NCI-H748 treated with DMSO at 0.1 percent for 48 hours (cell line): ENCODE measurements around the gene TBC1D2.
"Not testable (repeated sequence)": the region's sequence is repeated elsewhere in the genome, so short reads cannot be mapped to it uniquely, and the experiment has no call there.

Source experiments
- DNase-seq: peaks from one replicate; lab custom pipeline; 2025; lab: John Stamatoyannopoulos, UW

TBC1D2 gene

DNA sequence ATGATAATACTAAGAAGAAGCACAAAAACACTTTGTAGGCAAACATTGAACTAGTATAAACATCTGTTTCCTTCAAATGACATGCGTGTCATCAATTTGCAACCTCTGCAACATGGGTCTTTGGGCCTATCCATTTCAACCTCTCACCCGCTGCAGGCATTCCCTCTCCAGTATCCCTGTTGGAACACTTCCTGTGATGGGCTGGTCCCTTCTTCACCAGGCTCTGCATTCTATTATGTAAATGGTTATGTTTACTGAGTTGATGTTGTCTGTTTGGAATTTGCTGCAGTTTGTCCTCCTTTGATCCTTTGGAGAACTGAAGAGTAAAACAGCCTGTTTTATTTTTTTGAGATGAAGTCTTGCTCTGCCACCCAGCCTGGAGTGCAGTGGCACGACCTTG lies 16.6 kb upstream of the TBC1D2 start:
- no peak for DNase-seq

DNA sequence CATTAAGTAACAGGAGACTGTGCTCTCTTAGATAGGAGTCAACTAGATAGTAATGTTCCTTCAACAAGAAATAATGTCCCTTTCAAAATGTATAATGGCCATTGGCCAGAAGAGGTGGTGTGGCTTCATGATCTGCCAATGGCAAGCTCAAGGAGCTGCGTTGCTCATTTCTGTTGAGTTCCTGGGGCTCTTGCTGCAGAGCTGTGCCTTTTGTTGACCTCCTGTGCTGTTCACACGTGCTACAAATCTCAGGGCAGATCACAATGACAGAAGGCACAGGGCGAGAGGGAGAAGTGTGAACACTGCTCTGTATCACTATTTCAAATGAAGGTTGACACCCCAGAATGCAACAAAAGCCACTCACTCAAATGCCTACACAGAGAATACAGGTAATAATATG lies 16.0 kb upstream of the TBC1D2 start:
- DNase-seq: no peak

DNA sequence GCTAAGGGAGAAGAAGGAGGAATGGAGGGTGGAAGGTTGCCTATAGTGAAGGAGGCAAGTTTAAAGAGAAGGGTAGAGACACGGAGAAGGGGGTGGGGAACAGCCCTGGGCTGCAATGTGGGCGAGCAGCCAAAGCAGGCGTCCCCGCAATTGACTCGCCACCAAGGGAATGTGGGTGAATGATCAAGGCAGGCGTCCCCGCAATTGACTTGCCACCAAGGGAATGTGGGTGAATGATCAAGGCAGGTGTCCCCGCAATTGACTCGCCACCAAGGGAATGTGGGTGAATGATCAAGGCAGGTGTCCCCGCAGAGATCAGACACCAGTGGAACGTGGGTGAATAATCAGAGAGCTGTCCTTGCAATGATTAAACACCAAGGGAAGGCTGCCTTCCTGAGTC lies 14.8 kb upstream of the TBC1D2 start:
- not testable (repeated sequence) for DNase-seq

DNA sequence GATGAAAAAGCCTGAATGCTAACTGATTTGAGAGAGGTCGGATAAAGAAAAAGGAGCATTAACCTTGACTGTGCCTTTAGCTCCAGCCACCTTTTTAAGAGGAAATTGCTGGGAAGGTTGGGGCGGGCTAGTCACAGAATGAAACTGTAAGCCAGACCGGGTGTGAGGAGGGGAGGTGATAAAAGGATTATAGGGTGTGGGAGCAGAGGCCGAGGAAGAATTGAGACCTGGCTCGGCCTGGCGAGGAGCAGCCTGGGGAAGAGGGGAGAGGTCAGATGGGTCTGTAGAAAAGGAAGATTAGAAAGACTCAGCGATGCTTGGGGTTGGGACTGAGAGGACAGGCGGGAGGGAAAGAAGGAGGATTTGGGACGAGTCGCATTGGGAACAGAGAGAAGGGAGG lies 14.2 kb upstream of the TBC1D2 start:
- DNase-seq: not testable (repeated sequence)

DNA sequence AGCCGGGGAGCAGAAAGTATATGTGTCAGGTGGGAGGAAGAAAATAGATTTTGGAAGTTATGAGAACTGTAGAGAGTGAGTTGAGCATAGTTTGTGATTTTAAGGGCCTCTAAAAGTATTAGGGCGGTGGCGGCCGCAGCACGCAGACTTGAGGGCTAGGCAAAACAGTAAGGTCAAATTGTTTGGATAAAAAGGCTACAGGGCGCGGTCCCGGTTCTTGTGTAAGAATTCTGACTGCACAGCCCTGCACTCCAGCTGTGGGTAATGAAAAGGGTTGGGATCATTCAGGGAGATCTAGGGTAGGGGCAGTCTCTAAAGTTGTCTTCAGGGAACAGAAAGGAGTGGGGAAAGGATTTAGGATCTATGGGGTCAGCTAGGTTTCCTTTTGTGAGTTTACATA lies 12.1 kb upstream of the TBC1D2 start:
- DNase-seq: not testable (repeated sequence)

DNA sequence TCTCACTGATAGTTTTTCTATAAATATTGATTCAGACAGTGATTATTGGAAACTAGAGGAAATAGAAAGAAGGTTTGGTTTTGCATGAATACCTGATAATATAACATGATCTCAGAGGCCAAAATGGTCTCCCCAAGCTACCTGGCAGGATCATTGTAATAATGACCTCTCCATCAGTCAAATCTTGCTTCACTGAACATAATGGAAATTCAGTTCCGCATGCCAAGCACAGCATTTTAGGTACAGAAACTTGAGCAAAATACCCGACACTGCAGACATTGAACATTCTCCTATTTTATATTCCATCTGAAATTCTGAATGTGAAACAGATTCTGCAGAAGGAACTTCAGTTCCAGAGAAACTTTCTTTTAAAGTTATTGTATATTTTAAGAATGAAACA lies 9.1 kb upstream of the TBC1D2 start:
- DNase-seq: no peak

DNA sequence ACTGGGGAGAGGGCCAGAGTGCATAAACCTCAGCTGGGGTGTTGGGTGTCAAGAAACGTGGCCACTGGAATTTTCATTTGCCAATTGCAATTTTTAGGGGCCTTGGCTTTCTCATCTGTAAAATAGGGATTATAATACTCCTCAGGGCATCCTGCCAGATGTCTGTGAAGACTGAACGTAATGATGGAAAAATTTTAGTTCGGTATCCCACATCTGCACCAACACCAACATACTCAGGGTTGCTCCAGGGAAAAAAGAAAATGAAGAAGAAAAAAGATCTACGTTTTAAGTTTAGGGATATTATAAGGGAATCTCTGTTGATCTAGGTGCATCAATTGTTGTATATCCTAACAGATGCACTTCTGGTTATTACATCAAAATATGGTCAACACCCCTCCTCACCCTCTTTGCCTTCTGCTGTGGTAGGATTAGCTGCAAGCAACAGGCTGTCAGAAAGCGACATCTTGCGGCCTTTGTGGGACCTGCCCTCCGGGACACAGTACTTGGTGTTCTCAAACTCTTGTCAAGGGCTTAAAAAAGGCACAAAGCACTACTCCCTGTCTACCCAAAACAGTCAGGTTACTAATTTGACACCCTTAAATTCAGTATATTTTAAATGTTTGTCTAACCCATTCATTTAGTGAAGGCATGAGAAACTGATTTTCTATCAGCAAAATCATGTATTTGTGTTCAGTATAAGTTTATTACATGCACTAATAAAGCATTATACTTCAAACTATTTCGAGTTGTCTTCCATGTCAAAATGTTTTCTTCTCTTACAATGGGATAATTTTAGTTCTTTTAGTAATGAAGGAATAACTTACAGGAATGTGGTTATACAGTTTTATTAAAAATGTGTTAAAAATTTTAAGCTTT lies 8.3 kb upstream of the TBC1D2 start:
- peak; percentile 68 for DNase-seq

DNA sequence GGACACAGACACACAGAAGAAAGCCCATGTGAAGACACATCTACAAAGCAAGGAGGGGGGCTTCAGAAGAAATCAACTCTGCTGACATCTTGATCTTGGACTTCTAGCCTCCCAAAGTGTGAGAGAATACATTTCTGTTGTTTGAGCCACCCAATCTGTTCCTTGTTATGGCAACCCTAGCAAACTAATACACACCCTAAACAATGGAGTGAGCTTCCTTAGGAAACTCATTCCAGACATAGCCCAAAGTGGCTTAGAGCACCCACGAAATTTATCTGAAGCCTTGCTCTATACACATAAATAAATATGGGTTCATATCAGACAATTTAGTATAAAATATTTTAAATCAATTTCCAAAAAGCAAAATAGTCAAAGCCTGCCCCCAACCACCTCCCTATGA lies 7.6 kb upstream of the TBC1D2 start:
- no peak for DNase-seq

DNA sequence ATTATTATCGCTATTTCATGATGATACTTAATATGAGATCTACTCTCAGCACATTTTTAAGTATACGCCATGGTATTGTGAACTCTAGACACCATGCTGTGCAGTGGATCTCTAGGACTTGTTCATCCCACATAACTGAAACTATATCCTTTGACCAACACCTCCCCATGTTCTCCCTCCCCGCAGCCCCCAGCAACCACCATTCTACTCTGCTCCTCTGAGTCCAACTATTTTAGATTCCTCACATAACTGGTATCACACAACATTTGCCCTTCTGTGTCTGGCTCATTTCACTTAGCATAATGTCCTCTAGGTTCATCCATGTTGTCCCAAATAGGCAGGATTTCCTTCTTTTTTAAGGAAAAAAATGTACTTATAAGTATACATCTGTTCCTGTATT lies 6.6 kb upstream of the TBC1D2 start:
- no peak for DNase-seq

DNA sequence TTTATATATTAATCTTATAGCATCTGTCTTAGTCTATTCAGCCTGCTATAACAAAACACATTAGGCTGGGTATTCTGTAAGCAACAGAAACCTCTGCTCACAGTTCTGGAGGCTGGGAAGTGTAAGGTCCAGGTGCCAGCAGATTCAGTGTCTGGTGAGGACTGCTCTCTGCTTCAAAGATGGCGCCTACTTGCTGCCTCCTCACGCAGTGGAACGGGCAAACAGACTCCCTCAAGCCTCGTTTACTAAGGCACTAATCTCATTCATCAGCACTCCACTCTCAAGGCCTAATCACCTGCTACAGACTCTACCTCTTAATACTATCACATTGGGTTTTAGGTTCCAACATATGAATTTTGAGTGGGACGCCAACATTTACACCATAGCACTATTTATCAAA lies 5.2 kb upstream of the TBC1D2 start:
- DNase-seq: no peak

DNA sequence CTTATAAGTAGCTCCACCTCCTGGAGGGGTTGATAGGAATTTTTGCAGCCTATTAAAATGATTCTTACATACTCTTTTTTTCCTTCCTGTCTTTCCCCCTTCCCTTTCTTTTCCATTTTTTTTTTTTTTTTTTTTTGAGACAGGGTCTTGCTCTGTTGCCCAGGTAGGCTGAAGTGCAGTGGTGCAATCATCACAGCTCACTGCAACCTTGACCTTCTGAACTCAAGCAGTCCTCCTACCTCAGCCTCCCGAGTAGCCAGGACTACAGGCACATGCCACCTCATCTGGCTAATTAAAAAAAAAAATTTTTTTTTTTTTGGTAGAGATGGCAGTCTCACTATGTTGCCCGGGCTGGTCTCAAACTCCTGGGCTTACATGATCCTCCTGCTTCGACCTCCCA lies 4.3 kb upstream of the TBC1D2 start:
- no peak for DNase-seq

DNA sequence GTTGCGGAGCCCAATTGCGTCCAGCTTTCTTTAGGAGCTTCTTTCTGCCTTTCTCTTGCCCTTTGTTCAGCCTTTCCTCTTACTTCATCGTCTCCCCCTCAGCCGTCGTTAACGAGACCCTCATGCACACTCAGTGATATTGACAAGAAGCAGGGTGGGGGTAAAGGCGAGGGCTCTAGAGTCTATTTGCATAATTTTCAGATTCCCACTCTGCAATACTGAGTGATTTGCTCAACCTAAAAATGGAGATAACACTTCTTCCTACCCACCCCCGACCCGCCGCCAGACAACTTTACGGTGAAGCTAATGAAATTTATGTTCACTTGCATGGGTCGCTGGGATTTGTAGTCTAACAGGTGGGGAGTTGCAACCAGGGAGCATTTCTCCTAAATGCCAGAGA lies 1.3 kb upstream of the TBC1D2 start:
- DNase-seq: no peak

DNA sequence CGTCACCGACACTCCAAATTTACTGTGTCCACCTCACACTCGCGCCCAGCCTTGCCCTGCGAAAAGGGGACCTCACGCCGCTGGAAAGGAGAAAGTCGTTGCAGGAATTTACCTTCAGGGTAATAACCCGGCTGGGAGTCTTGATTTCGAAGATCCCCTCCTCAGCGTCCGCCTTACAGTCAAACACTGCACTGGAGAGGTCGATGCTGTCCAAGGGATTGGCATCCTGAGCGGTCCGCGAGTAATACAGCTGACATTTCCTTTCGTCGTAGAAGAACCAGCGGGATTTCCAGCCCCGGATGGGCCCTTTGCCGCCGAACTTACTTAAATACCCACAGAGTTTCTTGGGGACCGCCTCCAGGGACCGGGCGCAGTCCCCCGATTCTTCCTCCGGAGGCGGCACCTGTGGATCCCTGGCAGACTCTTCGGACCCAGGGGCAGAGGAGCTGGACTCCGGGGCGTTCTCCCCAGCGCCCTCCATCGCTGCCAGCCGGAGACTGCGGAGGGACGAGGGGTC lies 330 bp downstream of the TBC1D2 start:
- no peak for DNase-seq

DNA sequence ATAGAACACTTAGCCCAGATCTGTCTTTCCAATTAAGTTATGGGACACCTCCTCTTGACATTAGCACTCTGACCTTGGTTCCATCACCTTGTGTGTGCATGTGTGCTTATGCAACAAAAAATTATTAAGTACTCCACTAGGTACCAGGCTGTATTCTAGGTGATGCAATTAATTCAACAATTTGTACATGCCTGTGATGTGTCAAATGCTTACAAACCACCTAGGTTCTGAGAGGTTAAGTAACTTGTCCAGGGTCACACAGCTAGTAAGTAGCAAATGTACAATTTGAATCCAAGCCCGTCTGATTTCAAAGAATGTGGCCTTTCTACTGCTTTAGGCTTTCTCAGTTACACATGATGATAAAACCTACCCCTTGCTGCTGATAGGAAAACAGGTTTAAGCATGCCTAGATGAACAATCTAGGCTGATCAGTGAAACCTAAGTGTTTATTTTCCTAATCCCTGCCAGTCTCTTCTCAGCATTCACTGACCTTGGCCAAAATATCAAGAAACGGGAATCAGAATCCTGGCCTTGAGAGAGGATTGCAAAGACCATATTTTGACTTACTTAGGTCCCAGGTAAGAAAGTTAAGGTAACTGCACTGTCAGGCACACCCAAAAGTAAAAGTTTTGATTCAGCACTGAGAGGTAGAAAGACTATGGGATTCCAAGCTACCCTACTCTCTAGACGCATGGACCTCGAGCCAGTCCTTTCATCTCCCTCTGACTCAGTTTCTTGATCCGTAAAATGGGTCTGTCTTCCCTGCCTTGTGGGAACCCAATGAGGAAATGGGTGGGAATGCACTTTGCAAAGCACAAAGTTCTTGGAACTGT lies 1.0 kb downstream of the TBC1D2 start:
- no peak for DNase-seq

DNA sequence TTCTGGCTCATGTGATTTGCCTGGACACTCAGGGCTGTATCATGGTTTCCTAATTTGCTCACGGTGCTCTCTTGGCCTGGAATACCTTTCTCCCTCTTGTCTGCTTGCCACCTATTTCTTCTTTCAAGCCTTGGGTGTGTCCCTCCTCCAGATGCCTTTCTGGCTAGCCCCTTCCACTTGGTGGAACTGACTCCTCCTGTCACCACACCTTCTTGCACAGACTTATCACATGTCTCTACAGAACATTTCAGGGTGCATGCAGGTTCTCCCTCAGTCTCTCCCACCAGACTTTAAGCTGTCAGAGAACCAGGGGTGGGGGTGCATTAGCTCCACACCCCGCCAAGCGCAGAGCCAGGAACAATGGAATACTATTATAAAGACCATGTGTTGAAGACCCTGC lies 1.9 kb downstream of the TBC1D2 start:
- no peak for DNase-seq

DNA sequence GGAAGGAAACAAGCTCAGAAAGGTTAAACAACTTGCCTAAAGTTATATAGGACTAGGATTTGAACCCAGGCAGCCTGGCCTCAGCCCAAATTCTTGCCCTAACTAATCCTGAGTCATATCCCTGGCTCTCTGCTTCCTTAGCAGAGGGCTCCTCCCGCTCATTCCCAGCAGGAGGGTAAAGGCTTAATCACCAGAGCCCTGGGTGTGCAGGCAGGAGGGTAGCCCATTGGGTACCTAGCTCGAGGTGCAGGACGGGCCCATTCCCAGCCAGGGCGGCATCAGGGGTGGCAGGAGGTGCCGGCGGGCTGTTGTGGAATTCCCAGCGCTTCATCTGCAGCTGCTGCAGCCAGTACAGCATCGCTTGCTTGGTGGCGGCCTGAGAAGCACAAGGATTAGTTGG lies 3.9 kb downstream of the TBC1D2 start:
- no peak for DNase-seq

DNA sequence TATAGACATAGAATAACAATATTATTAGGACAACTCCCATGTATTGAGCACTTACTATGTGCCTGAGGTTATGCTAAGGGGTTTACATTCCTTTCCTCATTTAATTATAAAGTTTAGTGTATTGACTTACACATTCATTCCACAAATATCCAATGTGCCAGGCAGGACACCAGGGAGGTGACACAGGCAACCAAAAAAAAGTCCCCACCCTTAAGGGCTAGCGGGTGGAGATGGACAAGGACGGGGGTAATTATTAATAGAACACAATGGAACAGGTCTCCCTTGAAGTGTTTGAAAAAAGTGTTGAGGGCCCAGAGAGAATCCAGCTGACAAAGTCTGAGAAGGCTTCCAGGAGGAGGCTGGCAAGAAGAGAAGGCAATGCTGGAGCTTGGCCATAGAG lies 5.7 kb downstream of the TBC1D2 start:
- DNase-seq: no peak

DNA sequence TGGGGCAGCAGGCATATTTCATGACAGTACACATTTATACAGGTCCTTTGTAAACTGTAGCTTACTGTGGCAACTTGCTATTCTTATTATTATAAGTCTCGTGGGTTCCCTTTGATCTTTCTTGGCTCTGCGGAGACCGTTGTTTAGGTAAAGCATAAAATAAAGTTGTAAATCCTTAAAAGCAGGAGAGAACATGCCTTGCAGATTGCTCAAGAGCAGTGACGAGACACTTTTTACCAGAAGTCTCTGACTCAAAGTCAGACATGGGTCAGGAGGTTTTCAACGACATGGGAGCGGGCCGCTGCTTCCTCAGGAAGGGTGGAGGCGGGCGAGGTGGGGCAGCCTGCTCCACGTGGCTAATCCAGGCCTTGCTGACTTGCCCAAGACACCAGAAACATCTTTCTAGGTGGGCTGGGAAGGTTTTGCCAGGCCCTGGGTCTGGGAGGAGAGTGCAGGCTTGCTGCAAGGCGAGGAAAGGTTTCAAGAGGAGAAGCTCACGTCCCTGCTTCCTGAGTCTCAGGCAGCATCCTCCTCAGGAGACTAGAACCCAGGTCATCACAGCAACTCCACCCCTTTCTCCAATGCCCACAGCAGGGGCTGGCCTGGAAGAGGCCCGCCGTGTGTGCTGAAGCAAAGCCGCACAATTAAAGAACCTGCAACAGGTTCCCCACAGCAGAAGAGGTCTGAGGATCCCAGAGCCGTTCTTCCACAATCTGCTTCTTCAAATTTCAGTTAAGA lies 6.5 kb downstream of the TBC1D2 start:
- DNase-seq: no peak

DNA sequence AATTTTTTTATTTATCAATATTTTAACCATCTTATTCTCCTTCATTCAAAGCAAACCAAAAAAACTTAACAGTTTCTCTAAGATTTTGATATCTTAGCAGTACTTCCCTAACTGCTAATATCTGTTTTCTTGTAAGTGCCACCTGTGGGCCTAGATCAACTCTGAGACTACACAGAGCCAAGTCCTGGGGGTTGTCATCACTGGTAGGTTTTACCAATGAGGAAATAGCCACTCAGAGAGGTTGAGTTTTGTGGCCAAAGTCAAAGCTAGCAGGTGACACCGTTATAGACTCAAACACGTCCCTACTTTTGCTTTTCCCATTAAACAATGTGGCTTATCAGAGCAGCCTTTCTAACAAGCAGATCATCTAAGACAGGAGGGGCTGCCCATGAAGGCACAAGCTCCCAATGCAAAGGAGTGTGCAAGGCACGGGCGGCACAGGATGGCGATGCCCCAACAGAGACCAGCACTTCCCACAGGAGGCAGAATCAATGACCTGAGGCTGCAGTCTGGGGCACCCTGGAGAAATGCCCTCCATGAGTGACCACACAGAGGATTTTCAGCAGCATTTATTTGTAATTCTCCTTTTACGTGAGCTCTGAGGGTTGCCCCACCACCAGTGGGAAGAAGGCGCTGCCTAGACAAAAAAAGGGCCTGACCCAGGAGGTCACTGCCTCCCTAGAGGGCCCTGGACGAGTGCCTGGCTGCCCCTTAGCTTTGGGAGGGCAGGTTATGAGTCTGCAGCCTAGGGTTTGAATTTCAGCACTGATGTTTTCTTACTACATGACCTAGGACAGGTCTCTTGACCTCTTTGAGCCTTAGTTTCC lies 7.4 kb downstream of the TBC1D2 start:
- no peak for DNase-seq

DNA sequence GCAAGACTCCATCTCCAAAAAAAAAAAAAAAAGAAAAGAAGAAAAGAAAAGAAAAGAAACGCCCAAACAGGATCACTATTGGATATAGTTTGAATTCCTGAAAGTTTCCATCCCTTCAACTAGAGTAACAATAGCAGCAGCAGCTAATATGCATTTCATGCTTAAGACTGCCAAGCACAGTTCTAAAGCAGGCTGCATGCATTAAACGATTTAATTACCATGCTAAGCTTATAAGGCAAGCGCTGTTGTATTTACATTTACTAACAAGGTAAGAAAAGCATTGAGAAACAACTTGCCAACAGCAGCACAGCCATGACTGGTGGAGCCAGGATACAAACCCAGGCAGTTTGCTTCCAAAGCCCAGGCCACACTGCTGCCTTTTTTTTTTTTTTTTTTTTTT lies 13.0 kb downstream of the TBC1D2 start:
- DNase-seq: no peak
